ENCODE results near the gene ADORA2B.

The ADORA2B gene

DNA sequence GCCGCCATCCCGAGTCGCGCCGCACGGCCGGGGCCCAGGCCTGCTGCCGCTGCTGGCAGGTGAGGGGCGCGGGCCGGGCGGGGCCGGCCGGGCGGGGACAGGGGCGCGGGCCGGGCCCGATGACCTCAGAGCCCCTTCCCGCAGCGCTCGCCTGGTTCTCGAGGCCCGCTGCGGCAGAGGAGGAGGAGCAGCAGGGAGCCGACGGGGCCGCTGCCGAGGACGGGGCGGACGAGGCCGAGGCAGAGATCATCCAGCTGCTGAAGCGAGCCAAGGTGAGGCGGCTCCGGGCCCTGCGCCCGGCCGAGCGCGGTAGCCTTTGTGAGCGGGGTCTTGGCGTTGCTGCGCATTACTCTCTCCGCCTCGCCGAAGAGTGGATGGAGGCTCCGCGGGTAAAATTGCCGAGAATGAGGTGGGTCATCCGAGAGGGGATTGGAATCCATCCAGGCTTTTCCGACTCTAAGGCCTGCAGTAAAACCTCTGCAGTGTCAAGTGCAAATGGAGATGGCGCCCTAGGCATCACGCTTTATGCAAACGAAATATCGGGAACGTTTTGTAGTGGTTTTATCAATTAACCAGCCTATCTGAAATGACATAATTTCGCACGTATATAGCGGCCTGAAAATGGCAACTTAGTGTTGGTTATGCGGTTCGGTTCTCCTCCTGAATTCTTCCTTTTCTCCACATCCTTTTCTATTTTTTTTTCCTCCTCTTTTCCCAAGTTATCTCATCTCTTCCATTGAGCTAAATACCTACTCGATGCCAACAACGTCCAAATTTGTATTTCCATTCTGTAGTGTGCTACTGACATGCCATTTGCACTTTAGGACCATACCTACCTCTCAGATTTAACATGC lies 55.3 kb downstream of the ADORA2B start:
- Histone ChIP-seq H3K27me3 (ENCODE audit: control insufficient read depth, insufficient read depth, low read length) (no peaks in the 10 kb centered on the region), H3K9ac (ENCODE audit: low read length) (peak overlapping the region; percentile 92), H3K4me1 (ENCODE audit: control insufficient read depth, low read depth, low read length) (no peaks in the 10 kb centered on the region), H3K36me3 (ENCODE audit: control insufficient read depth, low read depth, low read length) (peaks cover 35% of the 10 kb centered on the region), H3K27ac (ENCODE audit: low read length) (peak overlapping the region; percentile 88), H3K9me3 (ENCODE audit: control insufficient read depth, low read depth, low read length) (no peaks in the 10 kb centered on the region), H3K4me3 (ENCODE audit: low read length) (peak overlapping the region; percentile 89)

- peak overlapping the region; percentile 89 for H3K4me3 ChIP-seq (ENCODE audit: low read length)
- H3K36me3 ChIP-seq (ENCODE audit: control insufficient read depth, low read depth, low read length) = peaks cover 46% of the 10 kb centered on the region
- H3K27ac ChIP-seq (ENCODE audit: low read length) = no peak overlapping the region
- no peaks in the 10 kb centered on the region for H3K4me1 ChIP-seq (ENCODE audit: control insufficient read depth, low read depth, low read length)
- H3K27me3 ChIP-seq (ENCODE audit: control insufficient read depth, insufficient read depth, low read length) = no peaks in the 10 kb centered on the region
- H3K9me3 ChIP-seq (ENCODE audit: control insufficient read depth, low read depth, low read length) = no peaks in the 10 kb centered on the region
- H3K9ac ChIP-seq (ENCODE audit: low read length) = no peak overlapping the region
Observed at GRCh38 chr17:16001226-16001897, 56.4 kb downstream of the ADORA2B start.

GRCh38 chr17:16002708-16003260 lies 57.9 kb downstream of the ADORA2B start:
- Histone ChIP-seq H3K9ac (ENCODE audit: low read length) (no peak overlapping the region), H3K36me3 (ENCODE audit: control insufficient read depth, low read depth, low read length) (peaks cover 60% of the 10 kb centered on the region), H3K4me1 (ENCODE audit: control insufficient read depth, low read depth, low read length) (no peaks in the 10 kb centered on the region), H3K4me3 (ENCODE audit: low read length) (no peak overlapping the region), H3K9me3 (ENCODE audit: control insufficient read depth, low read depth, low read length) (no peaks in the 10 kb centered on the region), H3K27ac (ENCODE audit: low read length) (no peak overlapping the region), H3K27me3 (ENCODE audit: control insufficient read depth, insufficient read depth, low read length) (no peaks in the 10 kb centered on the region)

GRCh38 chr17:16003841-16004240 lies 58.9 kb downstream of the ADORA2B start:
- Histone ChIP-seq H3K36me3 (ENCODE audit: control insufficient read depth, low read depth, low read length) (peaks cover 70% of the 10 kb centered on the region), H3K4me3 (ENCODE audit: low read length) (no peak overlapping the region), H3K4me1 (ENCODE audit: control insufficient read depth, low read depth, low read length) (no peaks in the 10 kb centered on the region), H3K27ac (ENCODE audit: low read length) (no peak overlapping the region), H3K9me3 (ENCODE audit: control insufficient read depth, low read depth, low read length) (no peaks in the 10 kb centered on the region), H3K9ac (ENCODE audit: low read length) (no peak overlapping the region), H3K27me3 (ENCODE audit: control insufficient read depth, insufficient read depth, low read length) (no peaks in the 10 kb centered on the region)

DNA sequence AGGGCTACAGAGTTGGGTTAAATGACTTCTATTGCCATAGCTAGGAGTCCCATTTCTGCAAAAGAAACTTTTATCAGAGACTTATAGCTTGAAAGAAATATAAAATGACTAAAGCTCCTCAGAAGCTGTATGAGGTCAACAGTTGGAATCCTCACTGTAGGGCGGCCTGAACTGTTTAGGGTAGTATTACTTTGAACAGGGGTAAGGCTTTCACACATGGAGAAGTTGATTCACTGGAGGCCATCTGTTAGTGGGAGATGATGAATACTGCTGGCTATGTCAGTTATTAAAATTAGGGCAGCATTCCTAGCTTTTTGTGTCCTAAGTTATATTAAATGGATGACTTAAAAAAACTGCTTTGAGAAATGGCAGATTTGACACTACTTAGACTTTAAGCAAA lies 60.7 kb downstream of the ADORA2B start:
- peaks cover 77% of the 10 kb centered on the region for H3K36me3 ChIP-seq (ENCODE audit: control insufficient read depth, low read depth, low read length)
- H3K9me3 ChIP-seq (ENCODE audit: control insufficient read depth, low read depth, low read length) = no peaks in the 10 kb centered on the region
- H3K27me3 ChIP-seq (ENCODE audit: control insufficient read depth, insufficient read depth, low read length) = no peaks in the 10 kb centered on the region
- no peak overlapping the region for H3K27ac ChIP-seq (ENCODE audit: low read length)
- H3K4me1 ChIP-seq (ENCODE audit: control insufficient read depth, low read depth, low read length) = no peaks in the 10 kb centered on the region
- H3K4me3 ChIP-seq (ENCODE audit: low read length) = no peak overlapping the region
- H3K9ac ChIP-seq (ENCODE audit: low read length) = no peak overlapping the region

DNA sequence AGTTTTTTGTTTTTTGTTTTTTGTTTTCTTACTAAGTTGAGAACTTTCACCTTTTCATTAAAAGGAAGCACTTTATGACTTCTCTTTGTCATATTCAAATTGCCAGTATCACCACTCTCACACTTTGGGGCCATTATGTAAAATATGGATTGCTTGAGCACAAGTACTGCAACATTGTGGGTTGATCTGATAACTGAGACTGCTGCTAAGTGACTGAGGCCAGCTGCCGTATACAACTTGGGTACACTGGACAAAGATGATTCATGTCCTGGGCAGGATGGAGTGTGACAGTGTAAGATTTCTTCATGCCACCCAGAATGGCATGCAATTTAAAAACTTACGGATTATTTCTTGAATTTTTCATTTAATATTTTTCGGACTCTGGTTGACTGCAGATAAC lies 62.5 kb downstream of the ADORA2B start:
- Histone ChIP-seq H3K27me3 (ENCODE audit: control insufficient read depth, insufficient read depth, low read length) (no peaks in the 10 kb centered on the region), H3K9ac (ENCODE audit: low read length) (no peak overlapping the region), H3K36me3 (ENCODE audit: control insufficient read depth, low read depth, low read length) (peaks cover 84% of the 10 kb centered on the region), H3K4me1 (ENCODE audit: control insufficient read depth, low read depth, low read length) (no peaks in the 10 kb centered on the region), H3K9me3 (ENCODE audit: control insufficient read depth, low read depth, low read length) (no peaks in the 10 kb centered on the region), H3K27ac (ENCODE audit: low read length) (no peak overlapping the region), H3K4me3 (ENCODE audit: low read length) (no peak overlapping the region)

- Histone ChIP-seq H3K4me1 (ENCODE audit: control insufficient read depth, low read depth, low read length) (no peaks in the 10 kb centered on the region), H3K9ac (ENCODE audit: low read length) (no peak overlapping the region), H3K36me3 (ENCODE audit: control insufficient read depth, low read depth, low read length) (peaks cover 61% of the 10 kb centered on the region), H3K9me3 (ENCODE audit: control insufficient read depth, low read depth, low read length) (no peaks in the 10 kb centered on the region), H3K27me3 (ENCODE audit: control insufficient read depth, insufficient read depth, low read length) (no peaks in the 10 kb centered on the region), H3K4me3 (ENCODE audit: low read length) (no peak overlapping the region), H3K27ac (ENCODE audit: low read length) (no peak overlapping the region)
Observed at GRCh38 chr17:16013943-16014407, 69.0 kb downstream of the ADORA2B start.

DNA sequence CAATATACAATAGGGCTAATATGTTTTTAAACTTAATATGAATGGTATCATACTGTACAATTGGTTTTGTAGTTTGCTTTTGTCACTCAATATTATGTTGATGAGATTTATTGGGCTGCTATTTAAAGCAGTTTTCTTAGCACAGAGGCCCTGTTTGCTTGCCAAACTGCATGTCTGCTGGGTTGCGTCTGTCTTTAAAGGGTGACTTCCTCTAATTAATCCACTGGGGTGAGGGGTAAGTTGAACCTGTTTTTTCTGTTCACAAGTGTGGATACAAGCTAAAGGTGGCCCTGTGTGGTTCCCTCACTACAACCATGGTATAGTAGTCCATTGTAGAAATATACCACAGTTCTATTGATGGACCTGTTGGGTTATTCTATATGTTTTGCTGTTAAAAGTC lies 74.4 kb downstream of the ADORA2B start:
- peaks cover 44% of the 10 kb centered on the region for H3K36me3 ChIP-seq (ENCODE audit: control insufficient read depth, low read depth, low read length)
- no peaks in the 10 kb centered on the region for H3K9me3 ChIP-seq (ENCODE audit: control insufficient read depth, low read depth, low read length)
- H3K9ac ChIP-seq (ENCODE audit: low read length) = no peak overlapping the region
- no peak overlapping the region for H3K4me3 ChIP-seq (ENCODE audit: low read length)
- no peak overlapping the region for H3K27ac ChIP-seq (ENCODE audit: low read length)
- no peaks in the 10 kb centered on the region for H3K4me1 ChIP-seq (ENCODE audit: control insufficient read depth, low read depth, low read length)
- no peaks in the 10 kb centered on the region for H3K27me3 ChIP-seq (ENCODE audit: control insufficient read depth, insufficient read depth, low read length)

- Histone ChIP-seq H3K27ac (ENCODE audit: low read length) (no peak overlapping the region), H3K36me3 (ENCODE audit: control insufficient read depth, low read depth, low read length) (peaks cover 59% of the 10 kb centered on the region), H3K4me3 (ENCODE audit: low read length) (no peak overlapping the region), H3K9me3 (ENCODE audit: control insufficient read depth, low read depth, low read length) (no peaks in the 10 kb centered on the region), H3K4me1 (ENCODE audit: control insufficient read depth, low read depth, low read length) (no peaks in the 10 kb centered on the region), H3K9ac (ENCODE audit: low read length) (no peak overlapping the region), H3K27me3 (ENCODE audit: control insufficient read depth, insufficient read depth, low read length) (no peaks in the 10 kb centered on the region)
Observed at GRCh38 chr17:16023881-16024280, 79.0 kb downstream of the ADORA2B start.

DNA sequence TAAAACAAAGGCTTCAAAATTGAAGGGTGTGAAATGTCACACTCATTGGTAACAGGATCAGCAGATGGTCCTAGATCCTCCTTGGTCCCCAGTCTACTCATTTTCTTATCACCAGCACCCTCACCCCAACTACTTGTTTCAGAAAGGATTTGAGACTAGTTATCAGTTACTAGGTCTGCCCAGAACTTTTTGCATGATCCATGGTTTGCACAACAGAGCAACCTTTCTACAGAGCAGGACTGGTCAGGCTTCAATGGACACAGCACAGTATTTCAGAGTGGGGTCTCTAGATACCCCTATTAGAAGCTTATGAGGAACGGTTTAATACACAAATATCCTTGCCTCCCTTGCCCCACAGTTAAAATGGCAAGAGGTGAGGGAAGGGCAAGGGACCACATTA lies 80.3 kb downstream of the ADORA2B start:
- H3K36me3 ChIP-seq (ENCODE audit: control insufficient read depth, low read depth, low read length) = peaks cover 72% of the 10 kb centered on the region

More for the DNA sequence above, 80.3 kb downstream of the ADORA2B start:
- Histone ChIP-seq H3K9ac (ENCODE audit: low read length) (no peak overlapping the region), H3K4me1 (ENCODE audit: control insufficient read depth, low read depth, low read length) (no peaks in the 10 kb centered on the region), H3K27ac (ENCODE audit: low read length) (no peak overlapping the region), H3K9me3 (ENCODE audit: control insufficient read depth, low read depth, low read length) (no peaks in the 10 kb centered on the region), H3K27me3 (ENCODE audit: control insufficient read depth, insufficient read depth, low read length) (no peaks in the 10 kb centered on the region), H3K4me3 (ENCODE audit: low read length) (no peak overlapping the region)

Data from iPS-18a (cell line).